ENCODE measurements around the gene VPS11.
"Not testable (repeated sequence)": the region's sequence is repeated elsewhere in the genome, so short reads cannot be mapped to it uniquely, and the experiment has no call there.

VPS11 gene

DNA sequence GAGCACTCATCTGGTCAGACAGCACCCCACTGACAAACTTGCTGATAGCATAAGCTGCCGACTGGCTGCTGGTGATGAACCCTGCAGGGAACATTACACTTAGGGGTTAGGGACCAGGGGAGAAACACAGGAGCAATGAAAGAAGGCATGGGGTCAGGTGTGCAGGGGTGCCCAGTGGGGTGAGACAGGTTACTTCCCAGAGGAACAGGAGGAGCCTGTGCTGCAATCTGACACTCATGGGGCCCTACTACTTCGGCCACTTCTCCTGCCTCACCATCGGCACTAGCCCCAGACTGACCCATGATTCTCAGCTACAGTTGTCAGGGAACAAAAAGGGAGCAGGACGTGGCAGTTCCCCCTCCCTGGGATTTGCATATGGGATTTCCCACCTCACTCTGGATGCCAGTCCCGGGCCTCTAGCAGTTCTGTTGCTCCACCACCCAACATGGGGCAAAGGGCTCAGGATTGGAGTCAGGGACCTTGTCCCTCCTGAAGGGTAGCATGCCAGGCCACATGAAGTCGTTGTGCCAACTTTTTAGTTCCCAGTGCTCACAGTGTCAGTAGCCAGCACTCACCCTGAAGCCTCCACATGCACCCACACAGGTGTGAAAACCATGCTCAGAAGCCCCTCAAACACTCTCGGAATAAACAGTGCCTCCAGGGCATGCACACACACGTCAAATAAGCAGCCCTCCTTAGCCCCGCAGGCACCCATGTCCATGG lies 39.1 kb upstream of the VPS11 start:
- H3K4me3 Mint-ChIP-seq, result no peak overlapping the region
- no peak for ATAC-seq (replicated peaks)
- H3K27ac Mint-ChIP-seq, result peak overlapping the region; percentile 76 to 81
- no peak for DNase-seq
- H3K9me3 Mint-ChIP-seq, result no peaks in the 10 kb centered on the region
- peaks cover 16 to 29% of the 10 kb centered on the region in 2 donors for H3K4me1 Mint-ChIP-seq (ENCODE audit: low read depth in 2 of 2)
- no peaks in the 10 kb centered on the region for H3K27me3 Mint-ChIP-seq
- peaks cover 19% of the 10 kb centered on the region for H3K36me3 Mint-ChIP-seq (ENCODE audit: insufficient read depth)

GRCh38 chr11:119029069-119029339 lies 38.6 kb upstream of the VPS11 start:
- Mint-ChIP-seq H3K4me1 (ENCODE audit: low read depth in 2 of 2) (peaks cover 16 to 27% of the 10 kb centered on the region in 2 donors), H3K27me3 (no peaks in the 10 kb centered on the region), H3K9me3 (no peaks in the 10 kb centered on the region), H3K27ac (peak overlapping the region; percentile 76 to 81), H3K36me3 (ENCODE audit: insufficient read depth) (peaks cover 15% of the 10 kb centered on the region), H3K4me3 (peak overlapping the region; percentile 85)
- DNase-seq (no peak), ATAC-seq (replicated peaks) (no peak)

DNA sequence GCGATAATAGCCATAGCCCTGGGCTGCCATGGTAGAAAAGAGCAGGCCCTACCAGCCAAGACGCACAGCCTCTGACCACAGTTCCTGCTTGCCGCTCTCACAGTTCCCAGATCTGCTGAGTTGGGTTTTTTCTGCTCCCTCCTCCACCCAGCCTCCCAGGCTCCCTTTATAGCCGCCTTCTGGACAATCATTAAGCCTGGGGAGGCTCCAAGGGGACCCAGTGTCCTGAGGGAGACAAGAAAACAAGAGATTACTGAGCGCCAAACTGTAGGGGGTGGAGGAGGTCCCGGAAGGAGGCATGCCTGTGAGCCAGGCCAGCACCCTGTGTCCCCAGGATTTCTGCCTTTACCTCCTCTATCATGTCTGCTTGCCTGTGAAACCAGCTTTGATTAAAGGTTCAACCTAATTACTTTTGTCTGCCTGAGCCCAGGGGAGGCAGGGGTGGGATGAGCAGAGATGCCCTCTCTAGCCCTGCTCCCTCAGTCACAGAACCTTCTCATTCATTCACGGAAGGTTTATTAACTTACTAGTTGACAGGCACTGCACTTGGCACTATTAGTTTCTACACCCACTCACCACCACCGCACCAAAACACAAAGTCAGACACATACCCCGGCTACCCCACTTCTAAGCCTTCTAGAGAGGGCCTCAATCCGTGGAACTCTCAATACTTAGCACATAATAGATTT lies 38.1 kb upstream of the VPS11 start:
- peak overlapping the region; percentile 85 for H3K4me3 Mint-ChIP-seq
- DNase-seq (no peak), ATAC-seq (replicated peaks) (no peak)
- H3K9me3 Mint-ChIP-seq, result no peaks in the 10 kb centered on the region
- H3K36me3 Mint-ChIP-seq (ENCODE audit: insufficient read depth), result peaks cover 10% of the 10 kb centered on the region
- no peaks in the 10 kb centered on the region for H3K27me3 Mint-ChIP-seq
- H3K27ac Mint-ChIP-seq, result peak overlapping the region; percentile 76 to 81
- peaks cover 16 to 25% of the 10 kb centered on the region in 2 donors for H3K4me1 Mint-ChIP-seq (ENCODE audit: low read depth in 2 of 2)

GRCh38 chr11:119030029-119030328 lies 37.6 kb upstream of the VPS11 start:
- H3K27me3 Mint-ChIP-seq, result no peaks in the 10 kb centered on the region
- peak in 1 of 3 experiments; percentile 8 for DNase-seq
- H3K27ac Mint-ChIP-seq, result peak overlapping the region; percentile 76 to 81
- no peak for ATAC-seq (replicated peaks)
- peak overlapping the region; percentile 85 for H3K4me3 Mint-ChIP-seq
- peaks cover 8% of the 10 kb centered on the region for H3K36me3 Mint-ChIP-seq (ENCODE audit: insufficient read depth)
- H3K9me3 Mint-ChIP-seq, result no peaks in the 10 kb centered on the region
- peaks cover 16 to 20% of the 10 kb centered on the region in 2 donors for H3K4me1 Mint-ChIP-seq (ENCODE audit: low read depth in 2 of 2)

DNA sequence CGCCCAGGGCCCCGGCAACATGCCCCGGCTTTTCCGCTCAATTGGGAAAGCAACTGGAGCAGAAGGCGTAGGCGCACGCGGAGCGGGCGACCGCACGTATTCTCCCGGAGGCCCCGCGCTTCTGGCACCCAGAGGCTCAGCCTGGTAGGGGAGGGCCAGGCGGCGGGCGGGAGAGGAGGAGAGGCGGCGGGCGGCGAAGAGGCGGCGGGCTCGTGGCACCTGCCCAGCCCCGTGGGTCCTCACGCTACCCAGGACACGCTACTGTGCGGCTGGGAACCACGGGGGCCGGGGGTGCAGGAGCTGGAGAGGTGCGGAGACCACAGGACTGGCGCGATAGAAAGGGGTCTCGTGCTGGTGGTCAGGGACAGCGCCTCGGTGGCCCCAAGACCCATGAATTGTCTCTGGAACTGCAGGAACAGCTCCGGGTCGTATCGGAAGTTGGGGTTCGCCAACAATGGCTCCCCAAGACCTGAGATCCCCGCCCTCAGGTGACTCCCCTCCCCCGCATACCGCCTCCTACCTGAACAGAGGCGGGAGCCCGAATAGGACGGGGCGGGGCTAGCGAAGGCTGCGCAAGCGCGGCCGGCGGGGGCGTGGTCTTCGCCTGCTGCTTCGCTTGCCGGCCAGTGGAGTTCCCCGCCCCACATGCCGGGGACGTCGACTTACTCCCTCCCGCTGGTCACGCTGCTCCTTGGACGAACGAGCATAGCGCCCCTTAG lies 37.1 kb upstream of the VPS11 start, which contains the start of gene SLC37A4:
Gene SLC37A4 (minus strand): TSS at position 549 of the 719 bp plus-strand sequence.
- H3K9me3 Mint-ChIP-seq, result no peaks in the 10 kb centered on the region
- H3K27me3 Mint-ChIP-seq, result no peaks in the 10 kb centered on the region
- ATAC-seq (replicated peaks) (peak; percentile 86), DNase-seq (peak; percentile 99 to 100 (median 99))
- H3K36me3 Mint-ChIP-seq (ENCODE audit: insufficient read depth), result peaks cover 5% of the 10 kb centered on the region
- peak within 1 kb of the TSS; percentile 76 to 81 for H3K27ac Mint-ChIP-seq
- peak within 1 kb of the TSS; percentile 85 for H3K4me3 Mint-ChIP-seq
- H3K4me1 Mint-ChIP-seq (ENCODE audit: low read depth in 2 of 2), result peaks cover 15 to 16% of the 10 kb centered on the region in 2 donors

GRCh38 chr11:119031912-119032280 lies 35.7 kb upstream of the VPS11 start:
- Mint-ChIP-seq H3K9me3 (no peaks in the 10 kb centered on the region), H3K4me3 (peak overlapping the region in 1 of 2 donors; percentile 28), H3K27me3 (no peaks in the 10 kb centered on the region), H3K4me1 (ENCODE audit: low read depth in 2 of 2) (peaks cover 14 to 16% of the 10 kb centered on the region in 2 donors), H3K27ac (peak overlapping the region in 1 of 2 donors; percentile 19), H3K36me3 (ENCODE audit: insufficient read depth) (peaks cover 5% of the 10 kb centered on the region)
- DNase-seq, result no peak
- ATAC-seq (replicated peaks), result no peak

GRCh38 chr11:119033421-119033820 lies 34.2 kb upstream of the VPS11 start:
- H3K27me3 Mint-ChIP-seq; DNase-seq; H3K27ac Mint-ChIP-seq; H3K9me3 Mint-ChIP-seq; ATAC-seq (replicated peaks); H3K36me3 Mint-ChIP-seq (ENCODE audit: insufficient read depth); H3K4me3 Mint-ChIP-seq: not testable (repeated sequence)
- H3K4me1 Mint-ChIP-seq (ENCODE audit: low read depth in 2 of 2), result peaks cover 13 to 14% of the 10 kb centered on the region in 2 donors

DNA sequence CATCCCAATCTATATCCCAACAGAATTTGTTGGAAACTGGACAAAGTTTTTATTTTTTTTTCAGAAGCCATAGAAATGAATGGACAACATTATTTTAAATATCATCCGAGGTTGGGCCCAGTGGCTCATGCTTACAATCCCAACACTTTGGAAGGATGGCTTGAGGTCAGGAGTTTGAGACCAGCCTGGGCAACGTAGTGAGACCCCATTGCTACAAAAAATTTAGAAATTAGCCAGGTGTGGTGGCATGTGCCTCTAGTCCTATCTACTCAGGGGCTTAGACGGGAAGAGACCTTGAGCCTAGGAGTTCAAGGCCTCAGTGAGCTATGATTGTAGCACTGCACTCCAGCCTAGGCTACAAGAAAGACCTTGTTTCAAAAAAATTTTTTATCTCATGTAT lies 32.8 kb upstream of the VPS11 start:
- Mint-ChIP-seq H3K27ac (no peak overlapping the region), H3K9me3 (no peaks in the 10 kb centered on the region), H3K27me3 (no peaks in the 10 kb centered on the region), H3K36me3 (ENCODE audit: insufficient read depth) (peaks cover 5% of the 10 kb centered on the region), H3K4me3 (no peak overlapping the region), H3K4me1 (ENCODE audit: low read depth in 2 of 2) (peaks cover 2% of the 10 kb centered on the region in 2 donors)
- no peak for ATAC-seq (replicated peaks)
- DNase-seq, result no peak

- H3K36me3 Mint-ChIP-seq (ENCODE audit: insufficient read depth), result no peaks in the 10 kb centered on the region
- ATAC-seq (replicated peaks) (no peak), DNase-seq (no peak)
- no peaks in the 10 kb centered on the region for H3K4me1 Mint-ChIP-seq (ENCODE audit: low read depth in 2 of 2)
- no peak overlapping the region for H3K4me3 Mint-ChIP-seq
- no peaks in the 10 kb centered on the region for H3K27me3 Mint-ChIP-seq
- peak overlapping the region in 1 of 2 donors; percentile 6 for H3K27ac Mint-ChIP-seq
- no peaks in the 10 kb centered on the region for H3K9me3 Mint-ChIP-seq
Observed at GRCh38 chr11:119038884-119039283, 28.7 kb upstream of the VPS11 start.

DNA sequence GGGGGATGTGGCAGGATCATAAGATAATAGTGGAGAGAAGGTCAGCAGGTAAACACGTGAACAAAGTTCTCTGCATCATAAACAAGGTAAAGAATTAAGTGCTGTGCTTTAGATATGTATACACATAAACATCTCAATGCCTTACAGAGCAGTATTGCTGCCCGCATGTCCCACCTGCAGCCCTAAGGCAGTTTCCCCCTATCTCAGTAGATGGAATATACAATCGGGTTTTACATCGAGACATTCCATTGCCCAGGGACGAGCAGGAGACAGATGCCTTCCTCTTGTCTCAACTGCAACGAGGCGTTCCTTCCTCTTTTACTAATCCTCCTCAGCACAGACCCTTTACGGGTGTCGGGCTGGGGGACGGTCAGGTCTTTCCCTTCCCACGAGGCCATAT lies 28.1 kb upstream of the VPS11 start:
- H3K9me3 Mint-ChIP-seq, H3K27ac Mint-ChIP-seq: not testable (repeated sequence)

DNA sequence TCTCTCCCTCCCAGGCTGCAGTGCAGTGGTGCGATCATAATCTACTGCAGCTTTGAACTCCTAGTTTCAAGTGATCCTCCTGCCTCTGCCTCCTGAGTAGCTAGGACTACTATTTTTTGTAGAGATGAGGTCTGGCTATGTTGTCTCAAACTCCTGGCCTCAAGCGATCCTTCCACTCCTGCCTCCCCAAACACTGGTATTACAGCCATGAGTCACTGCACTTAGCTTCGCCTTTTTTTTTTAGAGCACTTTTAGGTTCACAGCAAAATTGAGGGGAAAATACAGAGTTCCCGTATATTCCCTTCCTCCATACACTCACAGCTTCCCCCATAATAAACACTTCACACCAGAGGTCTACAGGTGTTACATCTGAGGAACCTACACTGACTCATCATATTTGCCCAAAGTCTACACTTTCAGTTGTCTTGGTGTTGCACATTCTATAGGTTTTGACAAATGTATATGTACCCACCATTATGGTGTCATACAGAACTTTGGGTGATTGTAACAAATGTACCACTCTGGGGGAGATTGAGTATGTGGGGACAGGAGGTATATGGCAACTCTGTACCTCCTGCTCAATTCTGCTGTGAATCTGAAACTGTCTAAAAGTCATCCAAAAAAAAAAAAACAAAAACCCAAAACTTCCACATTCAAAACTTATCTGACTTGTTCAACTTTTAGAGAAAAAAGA lies 25.6 kb upstream of the VPS11 start:
- no peaks in the 10 kb centered on the region for H3K4me1 Mint-ChIP-seq (ENCODE audit: low read depth in 2 of 2)
- DNase-seq, result no peak
- no peaks in the 10 kb centered on the region for H3K27me3 Mint-ChIP-seq
- no peaks in the 10 kb centered on the region for H3K9me3 Mint-ChIP-seq
- no peak for ATAC-seq (replicated peaks)
- H3K4me3 Mint-ChIP-seq, result no peak overlapping the region
- no peak overlapping the region for H3K27ac Mint-ChIP-seq
- H3K36me3 Mint-ChIP-seq (ENCODE audit: insufficient read depth), result peaks cover 27% of the 10 kb centered on the region

More for the DNA sequence above, 28.1 kb upstream of the VPS11 start:
- not testable (repeated sequence) for ATAC-seq (replicated peaks); H3K27me3 Mint-ChIP-seq; H3K36me3 Mint-ChIP-seq (ENCODE audit: insufficient read depth); H3K4me1 Mint-ChIP-seq (ENCODE audit: low read depth in 2 of 2); H3K4me3 Mint-ChIP-seq; DNase-seq

GRCh38 chr11:119042927-119043326 lies 24.7 kb upstream of the VPS11 start:
- H3K36me3 Mint-ChIP-seq (ENCODE audit: insufficient read depth), result peaks cover 34% of the 10 kb centered on the region
- H3K4me1 Mint-ChIP-seq (ENCODE audit: low read depth in 2 of 2), result no peaks in the 10 kb centered on the region
- H3K27ac Mint-ChIP-seq, result no peak overlapping the region
- H3K9me3 Mint-ChIP-seq, result no peaks in the 10 kb centered on the region
- DNase-seq (no peak), ATAC-seq (replicated peaks) (no peak)
- no peak overlapping the region for H3K4me3 Mint-ChIP-seq
- H3K27me3 Mint-ChIP-seq, result no peaks in the 10 kb centered on the region

DNA sequence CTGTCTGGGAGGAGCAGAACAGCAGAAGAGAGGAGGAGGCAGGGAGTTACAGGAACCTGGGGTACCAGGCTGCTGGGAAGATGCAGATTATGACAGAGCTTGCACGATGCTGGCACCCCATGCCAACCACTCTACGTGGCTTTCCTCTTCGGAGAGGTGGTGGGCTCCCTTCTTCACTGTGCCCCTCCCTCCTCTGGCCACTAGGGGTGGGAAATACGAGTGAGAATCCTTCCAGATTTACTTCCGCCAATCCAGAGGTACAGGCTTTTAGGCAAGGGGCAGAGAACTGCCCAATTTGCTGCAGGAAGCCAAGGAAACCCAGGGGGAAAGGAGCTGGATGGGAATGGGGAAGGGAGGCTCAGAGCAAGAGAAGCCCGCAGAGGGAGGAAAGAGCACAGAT lies 22.9 kb upstream of the VPS11 start:
- Mint-ChIP-seq H3K27me3 (no peaks in the 10 kb centered on the region), H3K27ac (peak overlapping the region in 1 of 2 donors; percentile 23), H3K4me3 (no peak overlapping the region), H3K36me3 (ENCODE audit: insufficient read depth) (peaks cover 48% of the 10 kb centered on the region), H3K4me1 (ENCODE audit: low read depth in 2 of 2) (peaks cover 0 to 6% of the 10 kb centered on the region in 2 donors), H3K9me3 (no peaks in the 10 kb centered on the region)
- no peak for DNase-seq
- peak; percentile 21 for ATAC-seq (replicated peaks)

Data from effector memory CD8-positive, alpha-beta T cell (primary cell).